Measurements from ENCODE around the gene KLHL2. TPM values are rescaled to one million over a fixed set of nuclear protein-coding genes. Genes with fewer than 3 reads are reported as not detected.

KLHL2 gene
- total RNA-seq, 1 donor from 2014 or later, result 16.0 TPM

DNA sequence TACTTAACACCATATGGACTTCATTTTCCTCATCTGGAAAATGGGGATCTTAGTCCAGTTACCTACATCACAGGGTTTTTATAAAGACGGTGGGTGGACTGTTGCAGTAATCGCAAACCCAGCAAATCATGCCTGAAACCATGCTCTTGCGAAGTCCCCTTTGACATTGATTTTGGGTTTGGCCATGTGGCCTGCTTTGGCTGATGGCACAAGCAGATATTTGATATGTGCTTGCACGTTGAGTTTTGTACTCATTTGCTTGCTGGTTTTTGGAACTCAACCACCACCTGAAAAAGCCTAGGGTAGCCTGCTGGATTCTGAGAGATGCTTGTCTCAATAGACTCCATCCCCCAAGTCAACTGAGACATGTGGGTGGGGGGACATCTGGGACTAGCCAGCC is 14.4 kb upstream of the KLHL2 start:
- Mint-ChIP-seq H3K4me1 (ENCODE audit: low read depth) (peaks cover 16% of the 10 kb centered on the region), H3K27ac (ENCODE audit: unreplicated experiment) (no peak overlapping the region), H3K9me3 (ENCODE audit: low read depth) (no peaks in the 10 kb centered on the region), H3K27me3 (ENCODE audit: low read depth) (no peaks in the 10 kb centered on the region), H3K4me3 (ENCODE audit: unreplicated experiment) (no peak overlapping the region), H3K36me3 (ENCODE audit: low read depth) (no peaks in the 10 kb centered on the region)
- TF ChIP-seq, protein P1, sequence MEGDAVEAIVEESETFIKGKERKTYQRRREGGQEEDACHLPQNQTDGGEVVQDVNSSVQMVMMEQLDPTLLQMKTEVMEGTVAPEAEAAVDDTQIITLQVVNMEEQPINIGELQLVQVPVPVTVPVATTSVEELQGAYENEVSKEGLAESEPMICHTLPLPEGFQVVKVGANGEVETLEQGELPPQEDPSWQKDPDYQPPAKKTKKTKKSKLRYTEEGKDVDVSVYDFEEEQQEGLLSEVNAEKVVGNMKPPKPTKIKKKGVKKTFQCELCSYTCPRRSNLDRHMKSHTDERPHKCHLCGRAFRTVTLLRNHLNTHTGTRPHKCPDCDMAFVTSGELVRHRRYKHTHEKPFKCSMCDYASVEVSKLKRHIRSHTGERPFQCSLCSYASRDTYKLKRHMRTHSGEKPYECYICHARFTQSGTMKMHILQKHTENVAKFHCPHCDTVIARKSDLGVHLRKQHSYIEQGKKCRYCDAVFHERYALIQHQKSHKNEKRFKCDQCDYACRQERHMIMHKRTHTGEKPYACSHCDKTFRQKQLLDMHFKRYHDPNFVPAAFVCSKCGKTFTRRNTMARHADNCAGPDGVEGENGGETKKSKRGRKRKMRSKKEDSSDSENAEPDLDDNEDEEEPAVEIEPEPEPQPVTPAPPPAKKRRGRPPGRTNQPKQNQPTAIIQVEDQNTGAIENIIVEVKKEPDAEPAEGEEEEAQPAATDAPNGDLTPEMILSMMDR (IDR thresholded peaks at IDR 0.05), result no peak
- DNase-seq (ENCODE audit: low spot score), result no peak

DNA sequence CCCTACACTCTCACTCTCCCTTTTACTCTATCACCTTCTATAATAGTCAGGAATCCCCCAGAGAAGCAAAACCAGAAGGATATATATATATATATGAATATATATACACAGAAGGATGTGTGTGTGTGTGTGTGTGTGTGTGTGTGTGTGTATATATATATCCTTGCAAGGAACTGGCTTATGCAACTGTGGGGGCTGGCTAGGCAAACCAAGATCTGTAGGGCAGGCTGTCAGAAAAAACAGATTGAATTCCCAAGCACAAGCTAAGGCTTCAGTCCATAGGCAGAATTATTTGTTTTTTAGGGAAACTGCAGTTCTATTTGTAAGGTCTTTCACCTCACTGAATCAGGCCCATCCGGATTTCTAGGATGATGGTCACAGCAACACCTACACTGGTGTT is 13.0 kb upstream of the KLHL2 start:
- no peak overlapping the region for H3K27ac Mint-ChIP-seq (ENCODE audit: unreplicated experiment)
- no peaks in the 10 kb centered on the region for H3K27me3 Mint-ChIP-seq (ENCODE audit: low read depth)
- TF ChIP-seq, protein P1 (IDR thresholded peaks at IDR 0.05), result no peak
- H3K36me3 Mint-ChIP-seq (ENCODE audit: low read depth), result no peaks in the 10 kb centered on the region
- peaks cover 16% of the 10 kb centered on the region for H3K4me1 Mint-ChIP-seq (ENCODE audit: low read depth)
- no peak for DNase-seq (ENCODE audit: low spot score)
- no peak overlapping the region for H3K4me3 Mint-ChIP-seq (ENCODE audit: unreplicated experiment)
- no peaks in the 10 kb centered on the region for H3K9me3 Mint-ChIP-seq (ENCODE audit: low read depth)

DNA sequence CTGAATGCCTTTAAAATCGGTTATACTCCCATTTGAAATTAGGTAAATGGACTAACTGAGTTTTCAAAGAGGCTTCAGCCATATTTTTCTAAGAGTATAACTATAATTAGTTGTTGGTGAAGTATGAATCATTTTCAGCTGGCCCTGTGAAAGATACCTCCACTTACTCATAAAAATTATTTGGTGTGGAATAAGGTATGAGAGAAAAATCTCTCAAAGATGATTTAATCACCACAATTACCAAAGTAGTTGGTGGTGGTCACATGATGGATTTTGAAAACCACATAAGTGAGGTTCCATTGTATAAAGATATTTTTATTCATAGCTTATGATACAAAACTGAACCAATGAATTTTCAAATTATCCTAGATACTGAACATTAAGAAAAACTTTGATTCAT is 9.0 kb upstream of the KLHL2 start:
- Mint-ChIP-seq H3K36me3 (ENCODE audit: low read depth) (no peaks in the 10 kb centered on the region), H3K4me3 (ENCODE audit: unreplicated experiment) (no peak overlapping the region), H3K9me3 (ENCODE audit: low read depth) (no peaks in the 10 kb centered on the region), H3K27ac (ENCODE audit: unreplicated experiment) (no peak overlapping the region), H3K27me3 (ENCODE audit: low read depth) (no peaks in the 10 kb centered on the region), H3K4me1 (ENCODE audit: low read depth) (no peaks in the 10 kb centered on the region)
- DNase-seq (ENCODE audit: low spot score), result no peak
- TF ChIP-seq, protein P1 (IDR thresholded peaks at IDR 0.05), result no peak

DNA sequence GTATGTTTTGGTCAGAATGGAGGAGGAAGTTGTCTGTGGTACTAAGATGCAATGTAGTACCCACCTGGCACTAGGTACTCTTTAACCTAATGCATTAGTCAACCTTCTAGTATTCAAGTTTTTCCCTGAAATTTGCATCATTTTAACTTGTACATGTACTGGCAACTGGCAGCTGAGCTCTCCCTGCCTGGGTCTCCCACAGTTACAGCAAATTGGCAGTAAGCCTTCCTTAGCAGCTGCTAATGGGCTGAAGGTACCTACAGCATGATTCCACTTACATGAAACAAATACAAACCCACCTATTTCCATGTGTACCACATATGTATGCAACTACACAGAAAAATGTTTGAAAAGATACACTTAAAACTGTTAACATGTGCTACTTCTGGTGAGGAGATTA is 8.1 kb upstream of the KLHL2 start:
- Mint-ChIP-seq H3K27ac (ENCODE audit: unreplicated experiment) (no peak overlapping the region), H3K27me3 (ENCODE audit: low read depth) (no peaks in the 10 kb centered on the region), H3K4me3 (ENCODE audit: unreplicated experiment) (no peak overlapping the region), H3K36me3 (ENCODE audit: low read depth) (no peaks in the 10 kb centered on the region), H3K4me1 (ENCODE audit: low read depth) (no peaks in the 10 kb centered on the region), H3K9me3 (ENCODE audit: low read depth) (no peaks in the 10 kb centered on the region)
- TF ChIP-seq, protein P1 (IDR thresholded peaks at IDR 0.05), result no peak
- no peak for DNase-seq (ENCODE audit: low spot score)

DNA sequence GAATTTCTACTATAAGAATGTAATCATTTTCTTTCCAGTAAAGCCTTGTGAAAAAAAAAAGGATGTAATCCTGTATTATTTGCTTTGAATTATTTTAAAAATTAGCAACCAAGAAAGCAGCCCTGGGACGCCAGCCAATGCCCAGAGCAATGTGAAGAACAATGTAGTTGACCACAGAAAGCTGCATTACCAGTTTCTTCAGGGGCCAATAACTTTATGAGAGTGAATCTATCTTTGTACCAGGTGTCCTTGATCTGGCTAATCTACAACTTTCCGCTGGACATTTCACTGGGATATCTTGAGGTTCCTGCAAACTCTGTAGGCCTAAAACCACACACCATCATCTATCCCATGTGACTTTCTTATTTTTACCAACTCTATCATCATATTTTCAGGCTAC is 7.6 kb upstream of the KLHL2 start:
- TF ChIP-seq, protein P1 (IDR thresholded peaks at IDR 0.05), result no peak
- DNase-seq (ENCODE audit: low spot score), result no peak
- no peak overlapping the region for H3K27ac Mint-ChIP-seq (ENCODE audit: unreplicated experiment)
- H3K4me3 Mint-ChIP-seq (ENCODE audit: unreplicated experiment), result no peak overlapping the region
- H3K36me3 Mint-ChIP-seq (ENCODE audit: low read depth), result no peaks in the 10 kb centered on the region
- H3K4me1 Mint-ChIP-seq (ENCODE audit: low read depth), result no peaks in the 10 kb centered on the region
- no peaks in the 10 kb centered on the region for H3K9me3 Mint-ChIP-seq (ENCODE audit: low read depth)
- no peaks in the 10 kb centered on the region for H3K27me3 Mint-ChIP-seq (ENCODE audit: low read depth)

All from chondrocyte (in vitro differentiated cells).